Psoas muscle (tissue), 8 donors: ENCODE data around the gene LGMN. TPM values are rescaled to one million over a fixed set of nuclear protein-coding genes. Genes with fewer than 3 reads are reported as not detected.
"Not testable (repeated sequence)": the region's sequence is repeated elsewhere in the genome, so short reads cannot be mapped to it uniquely, and the experiment has no call there.

Source experiments
- ATAC-seq, 4 donors: fragments of 200-7000 bp; cut with Tn5 transposase; one replicate each; pipeline ENCODE4 v1.9.1; 2020; ENCODE audit warnings: moderate library complexity in 3 of 4, mild to moderate bottlenecking in 2 of 4
- DNase-seq, 2 donors: peaks; one replicate each; pipeline ENCODE4 v3.0.0-alpha.2; 2020
- H3K27ac ChIP-seq: fragments of 200-600 bp; one replicate; pipeline ENCODE4 v1.8.0; 2022
- H3K27me3 ChIP-seq, 3 donors: fragments of 200-600 bp in 1 of 3; one replicate each; pipeline versions ENCODE4 v1.6.1 to v1.8.0; 2013 to 2022; ENCODE audit warnings: low read length in 2 of 3, mild to moderate bottlenecking in 2 of 3, moderate library complexity in 1 of 3; ENCODE audit not compliant: insufficient read depth in 3 of 3
- H3K36me3 ChIP-seq, 2 donors: fragments of 200-600 bp in 1 of 2; one replicate each; pipeline versions ENCODE4 v1.6.1 to v1.8.0; 2013 to 2022; ENCODE audit warnings: low read depth in 1 of 2, mild to moderate bottlenecking in 1 of 2, moderate library complexity in 1 of 2; ENCODE audit not compliant: insufficient read depth in 1 of 2
- H3K4me1 ChIP-seq: fragments of 200-600 bp; one replicate; pipeline ENCODE4 v1.8.0; 2022
- H3K4me3 ChIP-seq: fragments of 200-600 bp; one replicate; pipeline ENCODE4 v1.8.0; 2022; ENCODE audit warnings: mild to moderate bottlenecking
- H3K9me3 ChIP-seq: fragments of 200-600 bp; one replicate; pipeline ENCODE4 v1.8.0; 2022
- CTCF ChIP-seq: fragments of 200-600 bp; IDR thresholded peaks from one replicate; pipeline ENCODE4 v1.8.0; 2022; ENCODE audit warnings: antibody characterized with exemption
- WGBS, 3 donors: extraction: QIAGEN DNeasy Blood & Tissue Kit; methylation state at CpG; one replicate each; pipeline versions ENCODE4 v1.1.6 to v1.1.7; 2013; 5-methylcytosine and 5-hydroxymethylcytosine counted together
- intact Hi-C, 2 donors: fragments of 100-400 bp; cut with DNase I; formaldehyde crosslinking; loops; one replicate each; pipeline versions ENCODE4 v1.11.0 to v1.14.2; 2022
- polyA plus RNA-seq, 3 donors: library from polyadenylated mRNA; stranded (reverse); fragments of 200-250 nt; gene quantifications; one replicate each; pipeline ENCODE4 v1.2.3, GENCODE V29; 2013
- total RNA-seq, 4 donors: library from RNA; stranded (reverse); fragmentation: NEBNext Ultra II Directional in 2 of 4; extraction: Animal tissue kit (Norgen Biotek cat#: 25700) in 2 of 4; gene quantifications; one replicate each; pipeline versions ENCODE4 v1.2.1 to v1.2.4, GENCODE V29; 2021 to 2023
- donor health status: healthy with polysubstance abuse.
- donor health status: DM: no; HTN: no; CAD: no; lungs with moderate emphysema.
- donor health status: Bipolar disorder and iron deficiency.
- donor health status: healthy.
- donor health status: DM: yes; HTN: yes; CAD: no.
- donor health status: DM: no; HTN: no; CAD: no.
- donor health status: DM: no; HTN: no; CAD: no.
- donor health status: DM: yes; HTN: yes; CAD: no.

Gene LGMN
- total and polyA plus RNA-seq, 7 donors: 27.2 to 56.8 (median 49.3) TPM

GRCh38 chr14:92780444-92781232 is 32.2 kb upstream of the LGMN start:
- intact Hi-C loops: loop anchor here in 1 of 2 donors (5.0 kb wide), 1 partner anchor 68 kb away; no protein-coding TSS in a partner anchor
- peak in 3 of 4 donors; percentile 43 to 76 (median 63) for ATAC-seq
- H3K4me1 ChIP-seq: peaks cover 4% of the 10 kb centered on the region

GRCh38 chr14:92778868-92779565 is 30.6 kb upstream of the LGMN start:
- H3K4me1 ChIP-seq, H3K4me3 ChIP-seq, H3K9me3 ChIP-seq, DNase-seq, H3K27ac ChIP-seq, ATAC-seq, H3K27me3 ChIP-seq, H3K36me3 ChIP-seq, intact Hi-C loops: not testable (repeated sequence)
- WGBS, 3 donors: 69 to 78% (median 71%) methylated on average over 2 of the region's 3 CpGs

More at GRCh38 chr14:92780444-92781232, 32.2 kb upstream of the LGMN start:
- no peak for DNase-seq
- Histone ChIP-seq H3K4me3 (no peak overlapping the region), H3K27me3 (no peaks in the 10 kb centered on the region), H3K36me3 (no peaks in the 10 kb centered on the region), H3K9me3 (no peaks in the 10 kb centered on the region), H3K27ac (peak overlapping the region; percentile 71)
- WGBS, 3 donors: 47 to 55% (median 48%) methylated on average over 7 of the region's 7 CpGs
- no peak for TF ChIP-seq CTCF

DNA sequence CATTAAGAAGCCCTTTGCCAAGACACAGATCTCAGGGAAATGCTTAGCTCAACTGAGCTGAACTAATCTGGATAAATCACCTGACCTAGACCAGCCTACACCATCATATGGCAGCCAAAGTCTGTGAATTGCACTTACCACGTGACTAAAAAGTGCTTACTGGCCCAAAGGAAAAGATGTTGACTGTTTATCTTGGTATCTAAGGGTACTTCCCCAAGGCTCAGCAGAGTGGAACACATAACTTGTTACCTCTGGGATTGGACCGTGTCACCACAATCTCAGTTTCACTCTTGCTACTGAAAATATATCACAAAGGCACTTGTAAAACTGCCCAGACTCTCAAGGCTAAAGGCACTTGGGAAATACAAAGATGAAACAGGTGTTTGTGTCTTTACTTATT is 26.9 kb upstream of the LGMN start:
- H3K4me3 ChIP-seq, intact Hi-C loops, H3K4me1 ChIP-seq, H3K27ac ChIP-seq, H3K27me3 ChIP-seq, H3K36me3 ChIP-seq, DNase-seq, H3K9me3 ChIP-seq, ATAC-seq: not testable (repeated sequence)
- WGBS, 3 donors: 7 to 16% (median 10%) methylated on average over 2 of the region's 2 CpGs

DNA sequence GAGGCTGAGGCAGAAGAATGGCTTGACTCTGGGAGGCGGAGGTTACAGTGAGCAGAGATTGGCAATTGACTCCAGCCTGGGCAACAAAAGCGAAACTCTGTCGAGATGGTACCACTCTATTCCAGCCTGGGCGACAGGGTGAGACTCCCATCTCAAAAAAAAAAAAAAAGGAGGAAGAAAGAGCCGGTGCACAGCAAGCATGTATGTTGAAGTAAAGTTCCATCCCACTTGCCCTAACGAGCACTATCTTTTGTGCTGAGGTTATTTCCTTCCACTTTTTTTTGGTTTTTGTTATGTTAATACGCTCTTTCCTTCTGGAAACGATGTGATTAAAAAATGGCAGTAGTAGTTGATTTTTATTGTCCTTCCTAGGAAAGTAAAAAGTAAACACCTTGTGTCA is 26.1 kb upstream of the LGMN start:
- H3K27me3 ChIP-seq: no peaks in the 10 kb centered on the region
- ATAC-seq (no peak), DNase-seq (no peak)
- no peak overlapping the region for H3K27ac ChIP-seq
- no peak for TF ChIP-seq CTCF
- H3K9me3 ChIP-seq: no peaks in the 10 kb centered on the region
- intact Hi-C loops: no loop called here
- no peak overlapping the region for H3K4me3 ChIP-seq
- 80 to 83% (median 81%) methylated on average over 8 of the region's 8 CpGs for WGBS, 3 donors
- H3K36me3 ChIP-seq: no peaks in the 10 kb centered on the region
- H3K4me1 ChIP-seq: no peaks in the 10 kb centered on the region

DNA sequence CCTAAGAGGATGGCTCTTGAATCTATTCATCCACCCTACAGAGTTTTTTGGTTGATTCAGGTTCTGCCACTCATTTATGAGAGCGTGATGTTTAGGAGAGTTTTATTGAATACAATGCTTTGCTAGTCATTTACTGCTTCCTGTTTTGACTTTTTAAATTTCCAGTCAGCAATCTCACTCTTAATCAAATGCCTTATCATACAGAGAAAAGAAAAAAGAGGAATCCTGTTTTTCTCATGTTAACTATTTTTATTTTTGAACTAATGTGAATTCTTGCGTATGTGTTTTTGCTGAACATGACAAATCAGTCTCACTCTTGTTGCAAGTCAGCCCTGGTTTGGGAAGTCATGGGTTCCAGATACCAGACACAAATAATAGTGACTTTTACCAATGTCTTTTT is 22.1 kb upstream of the LGMN start:
- H3K27ac ChIP-seq: no peak overlapping the region
- H3K9me3 ChIP-seq: no peaks in the 10 kb centered on the region
- H3K27me3 ChIP-seq: no peaks in the 10 kb centered on the region
- no peaks in the 10 kb centered on the region for H3K4me1 ChIP-seq
- WGBS, 3 donors: 76 to 88% (median 76%) methylated on average over 2 of the region's 2 CpGs
- no peaks in the 10 kb centered on the region for H3K36me3 ChIP-seq
- intact Hi-C loops: no loop called here
- H3K4me3 ChIP-seq: no peak overlapping the region
- DNase-seq (no peak), ATAC-seq (no peak)
- no peak for TF ChIP-seq CTCF
